Suprapubic skin (tissue), 4 donors: Measurements from ENCODE around the gene KCNJ4. TPM values are rescaled to one million over a fixed set of nuclear protein-coding genes. Genes with fewer than 3 reads are reported as not detected.

Source experiments
- DNase-seq, 2 donors: peaks; one replicate each; pipeline ENCODE4 v3.0.0-alpha.2; 2019; ENCODE audit warnings: low spot score in 2 of 2
- H3K27ac ChIP-seq: fragments of 200-600 bp; sonication (generic); one replicate; pipeline ENCODE4 v1.5.1; 2019
- H3K27me3 ChIP-seq: fragments of 200-600 bp; sonication (generic); one replicate; pipeline ENCODE4 v1.5.1; 2019
- H3K36me3 ChIP-seq: fragments of 200-600 bp; sonication (generic); one replicate; pipeline ENCODE4 v1.5.1; 2019
- H3K4me1 ChIP-seq: fragments of 200-600 bp; sonication (generic); one replicate; pipeline ENCODE4 v1.5.1; 2019
- H3K4me3 ChIP-seq: fragments of 200-600 bp; sonication (generic); one replicate; pipeline ENCODE4 v1.5.1; 2019; ENCODE audit warnings: mild to moderate bottlenecking
- H3K9me3 ChIP-seq: fragments of 200-600 bp; sonication (generic); one replicate; pipeline ENCODE4 v1.5.1; 2019
- CTCF ChIP-seq, 2 donors: fragments of 200-600 bp in 1 of 2; fragments of 450-650 bp in 1 of 2; sonication (generic) in 1 of 2; IDR thresholded peaks; one replicate each; pipeline ENCODE4 v1.5.1; 2016 to 2019; ENCODE audit warnings: antibody characterized with exemption in 2 of 2, mild to moderate bottlenecking in 1 of 2, moderate library complexity in 1 of 2
- EP300 ChIP-seq: sonication (generic); formaldehyde crosslinking; IDR thresholded peaks from one replicate; pipeline ENCODE4 v1.6.1; 2017; ENCODE audit warnings: antibody characterized with exemption
- POLR2A ChIP-seq, 2 donors: fragments of 450-650 bp; IDR thresholded peaks; one replicate each; pipeline ENCODE4 v1.6.1; 2017; ENCODE audit warnings: antibody characterized with exemption in 2 of 2, mild to moderate bottlenecking in 2 of 2, moderate library complexity in 2 of 2
- POLR2AphosphoS5 ChIP-seq, 3 donors: sonication (generic); formaldehyde crosslinking; IDR thresholded peaks; one replicate each; pipeline ENCODE4 v1.6.1; 2017; ENCODE audit warnings: antibody characterized with exemption in 3 of 3
- WGBS: methylation state at CpG from one replicate; pipeline ENCODE4 v1.1.5; 2018; 5-methylcytosine and 5-hydroxymethylcytosine counted together
- total RNA-seq, 4 donors: library from RNA; depleted of rRNA; stranded (reverse); fragments of >200 nt; gene quantifications; one replicate each; pipeline ENCODE4 v1.1.0, GENCODE V29; 2016

Gene KCNJ4
- total RNA-seq, 4 donors from 2014 or later = 0.21 to 0.55 (median 0.32) TPM; not detected in 1

GRCh38 chr22:38465673-38466490 lies 10.9 kb upstream of the KCNJ4 start:
- 60% methylated on average over 17 of the region's 26 CpGs for WGBS
- no peaks in the 10 kb centered on the region for H3K36me3 ChIP-seq
- H3K4me1 ChIP-seq = peaks cover 30% of the 10 kb centered on the region
- DNase-seq = peak in 1 of 2 donors; percentile 56
- no peaks in the 10 kb centered on the region for H3K9me3 ChIP-seq
- H3K4me3 ChIP-seq = no peak overlapping the region
- TF ChIP-seq POLR2AphosphoS5 (IDR thresholded peaks at IDR 0.05) (no peak), EP300 (no peak), CTCF (IDR thresholded peaks at IDR 0.05) (no peak), POLR2A (IDR thresholded peaks at IDR 0.05) (no peak)
- H3K27me3 ChIP-seq = peaks cover 18% of the 10 kb centered on the region
- H3K27ac ChIP-seq = no peak overlapping the region

GRCh38 chr22:38464992-38465672 lies 10.1 kb upstream of the KCNJ4 start:
- no peaks in the 10 kb centered on the region for H3K9me3 ChIP-seq
- peaks cover 30% of the 10 kb centered on the region for H3K4me1 ChIP-seq
- H3K27ac ChIP-seq = no peak overlapping the region
- DNase-seq = no peak
- peaks cover 26% of the 10 kb centered on the region for H3K27me3 ChIP-seq
- H3K4me3 ChIP-seq = no peak overlapping the region
- TF ChIP-seq CTCF (IDR thresholded peaks at IDR 0.05) (no peak), EP300 (no peak), POLR2A (IDR thresholded peaks at IDR 0.05) (no peak), POLR2AphosphoS5 (IDR thresholded peaks at IDR 0.05) (no peak)
- no peaks in the 10 kb centered on the region for H3K36me3 ChIP-seq
- WGBS = 79% methylated on average over 10 of the region's 10 CpGs

- TF ChIP-seq POLR2A (IDR thresholded peaks at IDR 0.05) (no peak), CTCF (IDR thresholded peaks at IDR 0.05) (no peak), EP300 (no peak), POLR2AphosphoS5 (IDR thresholded peaks at IDR 0.05) (no peak)
- H3K27me3 ChIP-seq = peaks cover 40% of the 10 kb centered on the region
- peaks cover 18% of the 10 kb centered on the region for H3K4me1 ChIP-seq
- H3K4me3 ChIP-seq = no peak overlapping the region
- H3K27ac ChIP-seq = no peak overlapping the region
- H3K9me3 ChIP-seq = no peaks in the 10 kb centered on the region
- H3K36me3 ChIP-seq = no peaks in the 10 kb centered on the region
- no peak for DNase-seq
- 61% methylated on average over 27 of the region's 28 CpGs for WGBS
Measured at GRCh38 chr22:38462960-38463784, 8.2 kb upstream of the KCNJ4 start.

GRCh38 chr22:38461414-38462081 lies 6.5 kb upstream of the KCNJ4 start:
- no peak overlapping the region for H3K27ac ChIP-seq
- H3K9me3 ChIP-seq = no peaks in the 10 kb centered on the region
- H3K4me3 ChIP-seq = peak overlapping the region; percentile 12
- no peaks in the 10 kb centered on the region for H3K36me3 ChIP-seq
- DNase-seq = peak in 1 of 2 donors; percentile 80
- WGBS = 37% methylated on average over 20 of the region's 51 CpGs
- TF ChIP-seq POLR2A (IDR thresholded peaks at IDR 0.05) = no peak
- TF ChIP-seq CTCF (IDR thresholded peaks at IDR 0.05) = no peak
- no peak for TF ChIP-seq POLR2AphosphoS5 (IDR thresholded peaks at IDR 0.05)
- no peak for TF ChIP-seq EP300
- peaks cover 47% of the 10 kb centered on the region for H3K27me3 ChIP-seq
- H3K4me1 ChIP-seq = peaks cover 9% of the 10 kb centered on the region
